A549 (cell line): Measurements from ENCODE around the gene MED16. TPM values are rescaled to one million over a fixed set of nuclear protein-coding genes. Genes with fewer than 3 reads are reported as not detected.

Experiments used
- ATAC-seq, 2 experiments: fragments of 200-7000 bp in 1 of 2; fragments of >200 bp in 1 of 2; cut with Nextera tagmentation in 1 of 2; cut with Tn5 transposase in 1 of 2; 3 replicates each; pipeline versions ENCODE4 v1.8.0 to v1.9.1; 2018 to 2020; ENCODE audit warnings: mild to moderate bottlenecking in 1 of 2, moderate library complexity in 1 of 2
- CTCF ChIA-PET: fragments of 300-600 bp; sonication (Branson Sonifier 250); formaldehyde crosslinking; extraction: SDS; loops from one replicate; lab custom pipeline; 2021; ENCODE audit warnings: antibody characterized with exemption, inconsistent platforms; lab: Yijun Ruan, JAX
- POLR2A ChIA-PET: fragments of 350-600 bp; formaldehyde crosslinking; extraction: SDS; loops from one replicate; lab custom pipeline; 2021; ENCODE audit warnings: antibody characterized with exemption, inconsistent platforms; lab: Yijun Ruan, JAX
- DNase-seq, 2 experiments: peaks; one replicate each; pipeline versions ENCODE4 v3.0.0 to v3.0.0-alpha.2; 2011 to 2016; ENCODE audit warnings: low read depth in 1 of 2, low spot score in 1 of 2
- FAIRE-seq: peaks from 2 replicates; lab custom pipeline; 2011; peaks lifted over from hg19 to GRCh38; lab: Jason Lieb, UNC
- H3K27ac ChIP-seq, 2 experiments: fragments of >200 bp; sonication (Bioruptor Twin); formaldehyde crosslinking; 3 replicates each; pipeline ENCODE4 v1.5.1; 2016 to 2017
- H3K4me1 ChIP-seq: fragments of >200 bp; sonication (Bioruptor Twin); formaldehyde crosslinking; 3 replicates; pipeline ENCODE4 v1.6.1; 2016
- H3K4me2 ChIP-seq: fragments of >200 bp; sonication (Bioruptor Twin); formaldehyde crosslinking; 3 replicates; pipeline ENCODE4 v1.6.1; 2016
- H3K4me3 ChIP-seq: fragments of >200 bp; sonication (Bioruptor Twin); formaldehyde crosslinking; 3 replicates; pipeline ENCODE4 v1.5.1; 2016
- H3K9me3 ChIP-seq: fragments of >200 bp; sonication (Bioruptor Twin); formaldehyde crosslinking; 3 replicates; pipeline ENCODE4 v1.6.1; 2016
- ATOH8 ChIP-seq: fragments of 250-450 bp; sonication (Bioruptor Pico); IDR thresholded peaks from 2 replicates; pipeline ENCODE4 v1.5.0; 2020; ENCODE audit warnings: low read depth, mild to moderate bottlenecking, moderate library complexity
- CHD4 ChIP-seq: fragments of 200-600 bp; sonication (generic); IDR thresholded peaks from 2 replicates; pipeline ENCODE4 v1.6.1; 2016; ENCODE audit warnings: antibody characterized with exemption, mild to moderate bottlenecking, borderline replicate concordance
- EHF ChIP-seq: fragments of 250-450 bp; sonication (Bioruptor Pico); IDR thresholded peaks from 2 replicates; pipeline ENCODE4 v1.5.0; 2020; ENCODE audit warnings: mild to moderate bottlenecking
- EHMT2 ChIP-seq: fragments of 200-600 bp; sonication (generic); IDR thresholded peaks from 2 replicates; pipeline ENCODE4 v1.6.1; 2016; ENCODE audit warnings: antibody characterized with exemption, low read depth, mild to moderate bottlenecking, moderate library complexity
- EP300 ChIP-seq, 2 experiments: fragments of >200 bp; sonication (Bioruptor Twin); formaldehyde crosslinking; IDR thresholded peaks; 2 replicates in 1 of 2; 3 replicates in 1 of 2; pipeline ENCODE4 v1.6.1; 2016 to 2017
- ESRRA ChIP-seq: fragments of 150-350 bp; IDR thresholded peaks from 2 replicates; pipeline ENCODE4 v1.6.1; 2014; ENCODE audit warnings: mild to moderate bottlenecking, low read length, borderline replicate concordance
- GATA3 ChIP-seq: IDR thresholded peaks from 2 replicates; pipeline ENCODE4 v1.6.1; 2012; ENCODE audit warnings: borderline replicate concordance
- HOXB13 ChIP-seq: fragments of 250-450 bp; sonication (Bioruptor Pico); IDR thresholded peaks from 2 replicates; pipeline ENCODE4 v1.5.0; 2020; ENCODE audit warnings: low read depth, mild to moderate bottlenecking, moderate library complexity
- HOXB5 ChIP-seq: fragments of 250-450 bp; sonication (Bioruptor Pico); IDR thresholded peaks from 2 replicates; pipeline ENCODE4 v1.5.0; 2020; ENCODE audit warnings: mild to moderate bottlenecking, moderate library complexity
- JUN ChIP-seq, 2 experiments: fragments of >200 bp; sonication (Bioruptor Twin); formaldehyde crosslinking; IDR thresholded peaks; 2 replicates in 1 of 2; 3 replicates in 1 of 2; pipeline ENCODE4 v1.6.1; 2016 to 2017
- KDM5A ChIP-seq: fragments of 200-600 bp; sonication (generic); IDR thresholded peaks from 2 replicates; pipeline ENCODE4 v1.6.1; 2016; ENCODE audit warnings: antibody characterized with exemption, mild to moderate bottlenecking
- MAFK ChIP-seq: fragments of 450-650 bp; IDR thresholded peaks from 2 replicates; pipeline ENCODE4 v1.6.1; 2014; ENCODE audit not compliant: partially characterized antibody
- MYC ChIP-seq: IDR thresholded peaks from 2 replicates; pipeline ENCODE4 v1.6.1; 2012; ENCODE audit warnings: mild to moderate bottlenecking, inconsistent platforms, low read length, improper control_type of control experiment, borderline replicate concordance
- POLR2AphosphoS2 ChIP-seq: conservative IDR thresholded peaks from 2 replicates; pipeline ENCODE4 v1.6.1; 2012; ENCODE audit warnings: low read length, improper control_type of control experiment, inconsistent platforms
- RCOR1 ChIP-seq: fragments of 150-350 bp; IDR thresholded peaks from 2 replicates; pipeline ENCODE4 v1.6.1; 2014; ENCODE audit warnings: antibody characterized with exemption, low read length, low read depth
- RFX5 ChIP-seq: fragments of 450-650 bp; IDR thresholded peaks from 2 replicates; pipeline ENCODE4 v1.7.1; 2014; ENCODE audit warnings: antibody characterized with exemption, mild to moderate bottlenecking, moderate library complexity
- SMC3 ChIP-seq: fragments of >200 bp; sonication (Bioruptor Twin); formaldehyde crosslinking; IDR thresholded peaks from 3 replicates; pipeline ENCODE4 v1.6.1; 2018; ENCODE audit warnings: inconsistent platforms
- TFCP2L1 ChIP-seq: fragments of 250-450 bp; sonication (Bioruptor Pico); IDR thresholded peaks from 2 replicates; pipeline ENCODE4 v1.5.0; 2021; ENCODE audit warnings: mild to moderate bottlenecking
- ZFP36 ChIP-seq: fragments of 450-650 bp; IDR thresholded peaks from 2 replicates; pipeline ENCODE4 v1.6.1; 2014; ENCODE audit warnings: borderline replicate concordance; ENCODE audit not compliant: partially characterized antibody
- ZSCAN20 ChIP-seq: fragments of 250-450 bp; sonication (Bioruptor Pico); IDR thresholded peaks from 2 replicates; pipeline ENCODE4 v1.8.0; 2022; ENCODE audit warnings: mild to moderate bottlenecking, moderate library complexity
- WGBS: methylation state at CpG from one replicate; pipeline ENCODE4 v1.1.6; 2017; ENCODE audit errors: missing lambda C conversion rate; 5-methylcytosine and 5-hydroxymethylcytosine counted together
- polyA plus RNA-seq, 4 experiments: library from polyadenylated mRNA; depleted of rRNA in 3 of 4; stranded (reverse); fragments of >200 nt; fragmentation: RNase III in 1 of 4; extraction: RNeasy Plus Mini Kit Qiagen cat#74134 plus additional on column Dnase treatment in 1 of 4; gene quantifications; 2 replicates in 3 of 4; 3 replicates in 1 of 4; pipeline ENCODE4 v1.2.3, GENCODE V29; 2011 to 2017
- TF ChIP-seq, protein P1 (sequence below): fragments of >200 bp; sonication (Bioruptor Twin); formaldehyde crosslinking; IDR thresholded peaks from 3 replicates; pipeline ENCODE4 v1.6.1; 2016

The MED16 gene
- polyA plus RNA-seq, 2 of the 4 experiments (the other 2 are of a cell fraction): 8.0 to 12.7 TPM

DNA sequence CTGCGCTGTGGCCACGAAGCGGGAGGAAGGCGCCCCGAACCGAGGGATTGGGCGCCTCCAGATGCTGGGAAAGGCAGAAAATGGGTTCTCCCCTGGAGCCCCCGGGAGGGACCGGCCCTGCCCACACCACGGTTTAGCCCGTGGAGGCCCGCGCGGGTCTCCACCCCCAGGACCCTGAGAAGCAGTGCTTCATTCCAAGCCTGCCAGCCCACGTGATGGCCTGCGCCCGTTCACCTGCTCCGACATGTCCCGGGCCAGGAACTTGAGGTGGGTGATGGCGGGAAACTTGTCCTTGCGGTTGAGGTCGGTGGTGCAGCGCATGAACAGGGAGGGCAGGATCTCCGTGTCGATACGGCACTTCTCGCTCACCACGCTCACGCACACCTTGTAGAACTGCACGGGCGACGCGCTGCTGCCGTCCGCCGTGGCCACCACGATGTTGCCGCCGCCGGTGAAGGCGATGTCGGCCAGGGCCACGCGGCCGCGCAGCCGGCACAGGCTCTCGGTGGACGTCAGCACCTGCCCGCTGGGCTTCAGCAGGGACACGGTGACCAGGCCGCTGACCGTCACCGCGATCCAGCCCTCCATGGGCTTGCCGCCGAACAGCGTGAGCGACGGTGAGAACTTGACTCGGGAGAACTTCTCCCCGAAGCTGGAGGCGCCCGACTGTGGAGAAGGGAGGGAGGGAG, 7.3 kb downstream of the MED16 start:
- 96% methylated on average over 40 of the region's 64 CpGs for WGBS
- Histone ChIP-seq H3K4me3 (no peak overlapping the region), H3K9me3 (no peaks in the 10 kb centered on the region), H3K4me2 (no peak overlapping the region), H3K27ac (no peak overlapping the region), H3K4me1 (no peaks in the 10 kb centered on the region)
- ChIA-PET POLR2A (no interaction called here), CTCF (no interaction called here)
- TF ChIP-seq KDM5A (no peak), CHD4 (no peak), ATOH8 (CRISPR knock-in tag) (no peak), JUN (IDR thresholded peaks at IDR 0.05) (no peak), POLR2AphosphoS2 (no peak), ZSCAN20 (CRISPR knock-in tag) (no peak), HOXB5 (no peak)
- FAIRE-seq (no peak), DNase-seq (no peak), ATAC-seq (no peak)

DNA sequence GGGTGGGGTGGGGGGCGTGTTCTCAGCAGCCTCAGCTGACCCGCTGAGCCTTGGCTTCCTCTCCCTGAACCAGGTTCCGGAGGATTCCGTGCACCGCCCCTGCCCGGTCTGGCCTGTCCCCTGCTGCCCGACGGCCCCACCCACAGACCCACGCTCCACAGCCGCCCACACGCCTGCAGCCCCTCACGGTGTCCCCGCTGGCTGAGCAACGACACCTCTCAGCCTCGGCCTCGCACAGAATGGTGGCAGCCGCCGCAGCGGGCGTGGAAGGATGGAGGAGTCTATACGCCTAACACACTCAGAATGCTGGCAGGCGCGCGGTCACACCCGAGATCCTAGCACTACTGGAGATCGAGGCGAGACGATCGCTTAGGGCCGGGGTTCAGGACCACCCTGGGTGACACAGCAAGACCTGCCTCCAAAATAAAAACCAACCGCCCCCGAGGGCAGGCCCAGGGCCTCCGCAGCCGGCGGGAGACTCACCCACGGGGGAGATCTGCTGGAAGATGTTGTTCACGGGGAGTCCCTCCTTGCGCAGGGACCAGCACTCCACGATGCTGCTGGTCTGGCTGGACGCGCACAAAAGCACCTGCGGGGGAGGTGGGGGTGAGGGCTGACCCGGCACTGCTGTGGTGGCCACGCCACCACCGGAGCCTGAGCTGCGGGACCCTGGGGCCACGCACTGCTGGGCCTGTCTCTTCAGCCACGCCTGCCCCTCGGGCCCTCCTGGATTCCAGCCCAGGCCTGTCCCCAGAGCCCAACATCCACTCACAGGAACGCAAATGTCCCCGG, 8.4 kb downstream of the MED16 start:
- DNase-seq: no peak
- TF ChIP-seq TFCP2L1 (CRISPR knock-in tag): no peak
- TF ChIP-seq, all 56 proteins: peak for 0
- ATAC-seq (no peak), FAIRE-seq (no peak)
- H3K27ac ChIP-seq: no peak overlapping the region
- ChIA-PET CTCF (no interaction called here), POLR2A (no interaction called here)
- no peaks in the 10 kb centered on the region for H3K4me1 ChIP-seq
- no peak overlapping the region for H3K4me3 ChIP-seq
- H3K9me3 ChIP-seq: no peaks in the 10 kb centered on the region
- no peak overlapping the region for H3K4me2 ChIP-seq
- WGBS: 95% methylated on average over 27 of the region's 51 CpGs

- ChIA-PET CTCF (no interaction called here), POLR2A (no interaction called here)
- FAIRE-seq: no peak
- no peaks in the 10 kb centered on the region for H3K4me1 ChIP-seq
- H3K4me2 ChIP-seq: no peak overlapping the region
- WGBS: 84% methylated on average over 15 of the region's 22 CpGs
- no peak overlapping the region for H3K27ac ChIP-seq
- no peaks in the 10 kb centered on the region for H3K9me3 ChIP-seq
- H3K4me3 ChIP-seq: no peak overlapping the region
- TF ChIP-seq MAFK (no peak), EHMT2 (no peak), HOXB13 (CRISPR knock-in tag) (no peak), ZFP36 (no peak), EHF (CRISPR knock-in tag) (no peak), GATA3 (no peak), SMC3 (no peak), RFX5 (no peak), RCOR1 (no peak), ESRRA (no peak), EP300 (IDR thresholded peaks at IDR 0.05) (no peak), MYC (no peak)
- TF ChIP-seq, protein P1, sequence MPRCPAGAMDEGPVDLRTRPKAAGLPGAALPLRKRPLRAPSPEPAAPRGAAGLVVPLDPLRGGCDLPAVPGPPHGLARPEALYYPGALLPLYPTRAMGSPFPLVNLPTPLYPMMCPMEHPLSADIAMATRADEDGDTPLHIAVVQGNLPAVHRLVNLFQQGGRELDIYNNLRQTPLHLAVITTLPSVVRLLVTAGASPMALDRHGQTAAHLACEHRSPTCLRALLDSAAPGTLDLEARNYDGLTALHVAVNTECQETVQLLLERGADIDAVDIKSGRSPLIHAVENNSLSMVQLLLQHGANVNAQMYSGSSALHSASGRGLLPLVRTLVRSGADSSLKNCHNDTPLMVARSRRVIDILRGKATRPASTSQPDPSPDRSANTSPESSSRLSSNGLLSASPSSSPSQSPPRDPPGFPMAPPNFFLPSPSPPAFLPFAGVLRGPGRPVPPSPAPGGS: no peak
- TF ChIP-seq, all 56 proteins: peak for 0
- peak; percentile 33 to 41; a peak in 2 of 6 replicates for ATAC-seq
- DNase-seq: no peak
Measured at GRCh38 chr19:883661-884211, 9.3 kb downstream of the MED16 start.
